Left renal cortex interstitium (tissue), 4 donors: ENCODE results near the gene TMC8. TPM values are rescaled to one million over a fixed set of nuclear protein-coding genes. Genes with fewer than 3 reads are reported as not detected.
"Not testable (repeated sequence)": the region's sequence is repeated elsewhere in the genome, so short reads cannot be mapped to it uniquely, and the experiment has no call there.

ENCODE experiments used
- DNase-seq, 4 donors: peaks; one replicate each; pipeline ENCODE4 v3.0.0-alpha.2; 2013; ENCODE audit warnings: low read depth in 4 of 4, low spot score in 2 of 4, missing footprints in 1 of 4
- polyA plus RNA-seq, 4 donors: library from polyadenylated mRNA; unstranded; fragments of 120-200 nt; gene quantifications; one replicate each; pipeline ENCODE4 v1.2.1, GENCODE V29; 2013; ENCODE audit not compliant: insufficient read length in 4 of 4

Gene TMC8
- polyA plus RNA-seq, 4 donors, result 1.3 to 3.1 (median 2.4) TPM

GRCh38 chr17:78147315-78147998 is 16.9 kb downstream of the TMC8 start:
- DNase-seq, result no peak

GRCh38 chr17:78148286-78149016 is 17.9 kb downstream of the TMC8 start:
- no peak for DNase-seq

- no peak for DNase-seq
Observed at GRCh38 chr17:78151514-78152008, 21.0 kb downstream of the TMC8 start.

- no peak for DNase-seq
Observed at GRCh38 chr17:78154903-78155811, 24.6 kb downstream of the TMC8 start.

DNA sequence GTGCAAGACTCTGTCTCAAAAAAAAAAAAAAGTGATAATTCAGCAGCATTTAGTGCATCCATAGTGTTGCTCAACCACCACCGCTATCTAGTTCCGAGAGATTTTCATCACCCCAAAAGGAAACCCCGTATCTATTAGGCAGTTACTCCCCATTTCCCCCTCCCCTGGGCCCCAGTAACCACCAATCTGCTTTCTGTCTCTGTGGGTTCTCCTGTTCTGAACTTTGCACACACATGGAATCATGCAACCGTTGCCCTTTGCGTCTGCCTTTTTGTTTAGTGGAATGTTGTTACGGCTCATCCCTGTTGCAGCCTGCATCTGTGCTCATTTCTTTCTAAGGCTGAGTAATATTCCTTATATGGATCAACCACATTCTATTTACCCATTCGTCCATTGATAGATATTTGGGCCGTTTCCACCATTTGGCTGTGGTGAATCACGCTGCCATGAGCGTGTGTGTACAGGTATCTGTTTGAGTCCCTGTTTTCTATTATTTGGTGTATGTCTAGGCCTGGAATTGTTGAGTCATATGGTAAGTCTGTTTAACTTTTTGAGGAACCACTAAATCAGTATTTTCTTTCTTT is 29.1 kb downstream of the TMC8 start:
- no peak for DNase-seq

- no peak for DNase-seq
Observed at GRCh38 chr17:78163881-78164747, 33.5 kb downstream of the TMC8 start.

DNA sequence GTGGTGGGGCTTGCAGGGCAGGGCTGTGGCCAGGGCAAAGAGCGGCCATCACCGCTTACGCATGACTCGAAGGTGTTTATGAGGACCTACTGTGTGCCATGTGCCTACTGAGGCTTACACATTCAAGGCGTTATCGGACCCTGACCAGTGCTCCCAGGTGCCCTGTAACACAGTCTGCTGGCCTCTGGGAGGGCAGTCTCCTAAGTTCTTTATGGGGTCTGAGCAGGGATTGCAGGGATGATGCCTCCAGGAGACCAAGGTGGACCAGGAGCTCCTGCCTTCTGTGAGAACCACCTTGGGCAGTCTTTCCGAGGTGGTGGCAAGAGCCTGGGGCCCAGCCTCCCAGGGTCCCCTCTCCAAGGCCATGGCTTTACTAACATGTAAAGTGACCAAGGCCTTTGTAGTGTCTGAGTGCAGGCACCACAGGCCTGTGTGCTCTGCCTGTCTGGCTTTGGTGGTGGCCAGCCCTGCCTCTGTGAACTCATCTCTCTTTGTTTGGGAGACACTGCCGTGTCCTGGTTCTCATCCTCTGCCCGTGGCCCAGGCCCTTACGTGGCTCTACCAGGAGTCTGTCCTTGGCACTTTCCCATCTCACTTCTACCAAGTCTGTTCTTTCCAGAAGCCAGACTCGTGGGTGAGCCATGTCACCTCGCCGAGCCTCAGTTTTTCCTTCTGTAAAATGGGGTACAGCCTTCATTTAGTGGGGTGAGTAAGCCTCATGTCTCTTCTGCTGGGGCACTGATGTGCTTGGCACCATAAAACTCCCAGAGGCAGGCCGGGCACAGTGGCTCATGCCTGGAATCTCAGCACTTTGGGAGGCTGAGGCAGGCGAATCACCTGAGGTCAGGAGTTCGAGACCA is 34.4 kb downstream of the TMC8 start:
- DNase-seq, result no peak

GRCh38 chr17:78166416-78166815 is 35.8 kb downstream of the TMC8 start:
- DNase-seq, result no peak

DNA sequence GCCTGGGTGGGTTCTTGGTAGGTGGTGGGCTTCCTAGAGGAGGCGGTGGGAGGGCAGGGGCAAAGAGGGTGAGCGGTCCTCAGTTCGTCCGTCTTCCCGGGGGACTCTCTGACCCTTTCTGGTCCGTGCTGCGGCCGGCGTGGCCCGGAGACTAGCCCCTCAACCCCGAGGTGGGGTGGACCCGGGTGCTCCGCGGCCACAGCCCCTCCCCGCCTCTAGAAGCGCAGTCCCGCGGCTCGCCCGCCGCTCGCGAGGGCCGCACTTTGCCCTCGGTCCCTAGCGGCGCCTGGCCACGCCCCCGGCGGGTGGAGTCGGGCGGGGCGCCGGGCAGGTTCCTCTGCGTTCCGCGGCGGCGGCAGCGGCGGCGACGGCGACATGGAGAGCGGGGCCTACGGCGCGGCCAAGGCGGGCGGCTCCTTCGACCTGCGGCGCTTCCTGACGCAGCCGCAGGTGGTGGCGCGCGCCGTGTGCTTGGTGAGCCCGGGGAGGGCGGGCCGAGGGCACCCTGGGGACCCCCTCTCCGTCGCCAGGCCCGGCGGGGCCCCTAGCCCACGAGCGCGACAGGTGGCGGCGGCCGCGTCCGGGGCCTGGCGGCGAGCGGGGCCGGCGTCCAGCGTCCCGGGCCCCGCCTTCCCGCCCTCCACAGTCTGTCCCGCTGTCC is 37.8 kb downstream of the TMC8 start, which contains the start of gene SYNGR2:
TSS of gene SYNGR2 (plus strand) at position 340 of the 661 bp plus-strand sequence. CDS start at position 376, 36 bp downstream.
- DNase-seq, result no peak

DNA sequence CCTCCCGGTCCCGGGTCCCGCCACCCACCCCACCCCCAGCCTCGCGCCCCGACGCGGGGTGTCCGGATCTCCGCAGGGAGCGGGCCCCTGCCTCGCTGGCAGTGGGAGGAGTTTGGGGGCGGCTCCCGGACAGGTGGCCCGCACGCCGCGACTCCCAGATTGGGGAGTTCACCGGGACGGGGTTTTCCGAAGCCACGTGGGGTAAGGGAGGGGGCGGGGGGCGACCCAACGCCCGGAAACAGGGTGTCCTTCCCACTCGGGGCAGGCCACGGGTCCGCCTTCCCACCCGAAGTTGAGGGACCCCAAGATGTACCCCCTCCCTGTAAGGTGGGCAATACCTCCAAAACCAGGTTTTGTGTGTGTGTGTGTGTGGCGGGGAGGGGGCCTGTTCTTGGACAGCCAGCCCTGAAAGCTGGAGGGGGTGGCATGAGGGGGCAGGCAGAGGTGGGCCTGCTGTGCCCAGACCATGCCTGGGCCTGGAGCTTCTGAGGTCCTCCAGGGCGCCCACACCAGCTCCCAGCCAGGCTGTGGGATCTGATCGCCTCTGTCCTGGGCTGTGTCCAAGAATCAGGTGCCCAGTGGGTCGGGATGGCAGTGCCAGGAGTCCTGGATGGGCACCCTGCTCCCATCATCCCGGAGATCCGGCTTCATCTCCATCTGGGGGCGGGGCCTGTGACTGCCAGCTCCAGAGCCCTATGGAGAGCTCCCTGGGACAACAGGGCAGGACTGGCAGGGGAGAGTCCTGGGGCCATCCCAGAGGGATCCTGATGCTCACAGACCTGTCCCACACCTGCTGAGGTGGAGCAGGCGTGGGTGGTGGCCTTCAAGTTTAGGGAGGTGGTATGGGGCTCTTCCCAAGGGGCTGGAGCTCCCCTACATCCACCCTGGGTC is 38.6 kb downstream of the TMC8 start:
- DNase-seq, result no peak

- DNase-seq, result no peak
Observed at GRCh38 chr17:78170692-78171590, 40.4 kb downstream of the TMC8 start.

DNA sequence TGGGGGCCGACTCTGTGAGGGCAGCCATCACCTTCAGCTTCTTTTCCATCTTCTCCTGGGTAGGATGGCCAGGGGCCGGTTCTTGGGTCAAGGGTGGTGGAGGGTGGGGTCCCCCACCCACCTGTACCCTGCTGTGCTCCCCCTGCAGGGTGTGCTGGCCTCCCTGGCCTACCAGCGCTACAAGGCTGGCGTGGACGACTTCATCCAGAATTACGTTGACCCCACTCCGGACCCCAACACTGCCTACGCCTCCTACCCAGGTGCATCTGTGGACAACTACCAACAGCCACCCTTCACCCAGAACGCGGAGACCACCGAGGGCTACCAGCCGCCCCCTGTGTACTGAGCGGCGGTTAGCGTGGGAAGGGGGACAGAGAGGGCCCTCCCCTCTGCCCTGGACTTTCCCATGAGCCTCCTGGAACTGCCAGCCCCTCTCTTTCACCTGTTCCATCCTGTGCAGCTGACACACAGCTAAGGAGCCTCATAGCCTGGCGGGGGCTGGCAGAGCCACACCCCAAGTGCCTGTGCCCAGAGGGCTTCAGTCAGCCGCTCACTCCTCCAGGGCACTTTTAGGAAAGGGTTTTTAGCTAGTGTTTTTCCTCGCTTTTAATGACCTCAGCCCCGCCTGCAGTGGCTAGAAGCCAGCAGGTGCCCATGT is 41.1 kb downstream of the TMC8 start:
- DNase-seq, result not testable (repeated sequence)

DNA sequence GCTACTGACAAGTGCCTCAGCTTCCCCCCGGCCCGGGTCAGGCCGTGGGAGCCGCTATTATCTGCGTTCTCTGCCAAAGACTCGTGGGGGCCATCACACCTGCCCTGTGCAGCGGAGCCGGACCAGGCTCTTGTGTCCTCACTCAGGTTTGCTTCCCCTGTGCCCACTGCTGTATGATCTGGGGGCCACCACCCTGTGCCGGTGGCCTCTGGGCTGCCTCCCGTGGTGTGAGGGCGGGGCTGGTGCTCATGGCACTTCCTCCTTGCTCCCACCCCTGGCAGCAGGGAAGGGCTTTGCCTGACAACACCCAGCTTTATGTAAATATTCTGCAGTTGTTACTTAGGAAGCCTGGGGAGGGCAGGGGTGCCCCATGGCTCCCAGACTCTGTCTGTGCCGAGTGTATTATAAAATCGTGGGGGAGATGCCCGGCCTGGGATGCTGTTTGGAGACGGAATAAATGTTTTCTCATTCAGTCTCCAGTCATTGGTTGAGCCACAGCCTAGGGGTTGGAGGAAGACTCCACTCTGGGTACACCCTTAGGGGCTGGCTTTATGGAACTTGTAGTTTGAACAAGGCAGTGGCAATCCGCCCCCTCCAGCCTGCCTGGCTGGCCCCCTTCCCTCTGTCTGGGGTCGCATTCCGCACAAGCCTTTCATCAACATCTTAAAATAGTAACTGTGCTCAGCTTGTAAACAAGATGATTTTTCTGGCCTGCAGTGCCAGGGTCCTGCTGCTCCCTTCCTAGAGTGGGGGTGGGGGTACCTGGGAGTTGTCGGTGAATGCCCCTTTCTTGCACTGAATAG is 41.9 kb downstream of the TMC8 start:
- no peak for DNase-seq

GRCh38 chr17:78173097-78173715 is 42.6 kb downstream of the TMC8 start:
- DNase-seq, result no peak
